OCI-LY1 (cell line): ENCODE data around the gene NLK.

Experiments
- EZH2 ChIP-seq: fragments of 200-600 bp; sonication (generic), shearing (Covaris generic); IDR thresholded peaks from 2 replicates; pipeline ENCODE4 v1.8.0; 2017; ENCODE audit warnings: borderline replicate concordance, mixed run types, mild to moderate bottlenecking, antibody characterized with exemption, low read length, moderate library complexity, mixed read lengths
- TF ChIP-seq, protein P1 (sequence below): fragments of 200-600 bp; sonication (generic), shearing (Covaris generic); IDR thresholded peaks from 2 replicates; pipeline ENCODE4 v1.5.1; 2017; ENCODE audit warnings: mild to moderate bottlenecking, antibody characterized with exemption, low read length, moderate library complexity, mixed read lengths

DNA sequence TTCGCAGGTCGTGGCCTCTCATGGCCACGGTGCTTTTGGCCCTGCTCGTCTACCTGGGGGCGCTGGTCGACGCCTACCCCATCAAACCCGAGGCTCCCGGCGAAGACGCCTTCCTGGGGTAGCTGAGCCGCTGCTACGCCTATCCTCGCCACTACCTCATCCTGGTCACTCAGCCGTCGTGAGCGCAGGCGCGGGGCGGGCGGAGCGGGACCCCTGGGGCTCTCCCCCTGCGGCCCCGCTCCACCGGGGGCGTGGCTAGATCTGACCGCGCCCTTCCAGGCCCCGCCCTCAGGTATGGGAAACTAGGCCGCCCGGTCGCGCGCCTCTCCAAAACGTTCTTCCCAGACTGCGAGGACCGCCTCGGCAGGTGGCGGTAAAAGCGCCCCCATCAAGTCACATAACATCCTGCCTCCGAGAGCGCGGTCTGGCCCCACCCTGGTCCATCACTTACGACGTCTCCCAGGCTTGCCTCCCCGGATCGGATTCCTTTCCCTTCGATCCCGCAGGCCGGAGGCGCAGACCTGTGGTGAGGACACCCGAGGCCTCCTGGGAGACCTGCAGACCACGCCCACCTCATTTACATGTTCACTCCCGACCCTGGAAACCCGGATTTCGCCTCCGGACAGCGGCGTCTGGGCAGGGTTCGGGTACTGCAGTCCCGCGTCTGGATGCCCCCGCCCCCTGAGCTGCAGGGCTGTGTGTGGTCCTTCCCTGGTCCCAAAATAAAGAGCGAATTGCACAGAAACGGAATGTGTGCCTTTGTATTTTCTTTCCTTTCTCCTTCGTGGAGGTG, 185.0 kb downstream of the NLK start:
- TF ChIP-seq, protein P1, sequence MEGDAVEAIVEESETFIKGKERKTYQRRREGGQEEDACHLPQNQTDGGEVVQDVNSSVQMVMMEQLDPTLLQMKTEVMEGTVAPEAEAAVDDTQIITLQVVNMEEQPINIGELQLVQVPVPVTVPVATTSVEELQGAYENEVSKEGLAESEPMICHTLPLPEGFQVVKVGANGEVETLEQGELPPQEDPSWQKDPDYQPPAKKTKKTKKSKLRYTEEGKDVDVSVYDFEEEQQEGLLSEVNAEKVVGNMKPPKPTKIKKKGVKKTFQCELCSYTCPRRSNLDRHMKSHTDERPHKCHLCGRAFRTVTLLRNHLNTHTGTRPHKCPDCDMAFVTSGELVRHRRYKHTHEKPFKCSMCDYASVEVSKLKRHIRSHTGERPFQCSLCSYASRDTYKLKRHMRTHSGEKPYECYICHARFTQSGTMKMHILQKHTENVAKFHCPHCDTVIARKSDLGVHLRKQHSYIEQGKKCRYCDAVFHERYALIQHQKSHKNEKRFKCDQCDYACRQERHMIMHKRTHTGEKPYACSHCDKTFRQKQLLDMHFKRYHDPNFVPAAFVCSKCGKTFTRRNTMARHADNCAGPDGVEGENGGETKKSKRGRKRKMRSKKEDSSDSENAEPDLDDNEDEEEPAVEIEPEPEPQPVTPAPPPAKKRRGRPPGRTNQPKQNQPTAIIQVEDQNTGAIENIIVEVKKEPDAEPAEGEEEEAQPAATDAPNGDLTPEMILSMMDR = no peak
- TF ChIP-seq EZH2 = no peak
